DOHH2 (cell line): ENCODE measurements around the gene SORD.

ENCODE experiments used
- CTCF ChIP-seq: fragments of 200-600 bp; sonication (generic); IDR thresholded peaks from one replicate; pipeline ENCODE4 v1.5.1; 2014; ENCODE audit warnings: antibody characterized with exemption, mild to moderate bottlenecking, low read depth, low read length; ENCODE audit not compliant: poor library complexity, severe bottlenecking
- EZH2phosphoT487 ChIP-seq: fragments of 200-600 bp; sonication (generic); IDR thresholded peaks from 2 replicates; pipeline ENCODE4 v1.6.1; 2017; ENCODE audit warnings: borderline replicate concordance, mild to moderate bottlenecking, antibody characterized with exemption, low read length, moderate library complexity, mixed read lengths

- TF ChIP-seq CTCF: no peak
- no peak for TF ChIP-seq EZH2phosphoT487
Measured at GRCh38 chr15:45111390-45112142, 88.6 kb downstream of the SORD start.
